ENCODE measurements around the gene PPM1N. TPM values are rescaled to one million over a fixed set of nuclear protein-coding genes. Genes with fewer than 3 reads are reported as not detected.

The PPM1N gene
- total RNA-seq, 1 experiment from 2014 or later, result 1.2 TPM

GRCh38 chr19:45475537-45476291 lies 22.5 kb upstream of the PPM1N start:
- DNase-seq, result peak in 1 of 2 experiments; percentile 31
- Histone ChIP-seq H3K36me3 (ENCODE audit: control insufficient read depth, insufficient read depth, low read length) (no peaks in the 10 kb centered on the region), H3K4me1 (0 out of 2 replicates have a peak, but pooled peaks cover 4% of the 10 kb centered on the region), H3K4me3 (ENCODE audit: low read depth, low read length) (no peak overlapping the region), H3K9me3 (no peaks in the 10 kb centered on the region), H3K27me3 (replicated peaks; ENCODE audit: control insufficient read depth, insufficient read depth, low read length) (no peaks in the 10 kb centered on the region)
- Mint-ChIP-seq H3K4me1 (ENCODE audit: low read depth, unreplicated experiment) (peaks cover 13% of the 10 kb centered on the region), H3K27ac (ENCODE audit: unreplicated experiment) (no peak overlapping the region), H3K27me3 (ENCODE audit: insufficient read depth, unreplicated experiment) (peaks cover 2% of the 10 kb centered on the region), H3K9me3 (ENCODE audit: unreplicated experiment) (no peaks in the 10 kb centered on the region), H3K4me3 (ENCODE audit: unreplicated experiment) (no peak overlapping the region), H3K36me3 (ENCODE audit: insufficient read depth, unreplicated experiment) (peaks cover 24% of the 10 kb centered on the region)
- no peak for TF ChIP-seq CTCF (IDR thresholded peaks at IDR 0.05; ENCODE audit: insufficient read depth in 1 of 2, low read depth in 1 of 2, low read length in 1 of 2, severe bottlenecking in 1 of 2, unreplicated experiment in 1 of 2)
- POLR2A ChIA-PET, result no interaction called here
- no TSS peak for BruUV-seq (replicated peaks)
- CTCF ChIA-PET, result interaction anchor here (0.9 to 1.3 kb wide), 3 partner anchors 8 to 36 kb away, joined by 4 to 7 read pairs (median 5); partner anchors contain the start of gene FOSB
- intact Hi-C loops (cut with micrococcal nuclease; ENCODE audit: unreplicated experiment), result no loop called here

GRCh38 chr19:45476304-45476703 lies 21.9 kb upstream of the PPM1N start:
- Histone ChIP-seq H3K4me3 (ENCODE audit: low read depth, low read length) (no peak overlapping the region), H3K36me3 (ENCODE audit: control insufficient read depth, insufficient read depth, low read length) (no peaks in the 10 kb centered on the region), H3K9me3 (no peaks in the 10 kb centered on the region), H3K27me3 (replicated peaks; ENCODE audit: control insufficient read depth, insufficient read depth, low read length) (no peaks in the 10 kb centered on the region), H3K4me1 (0 out of 2 replicates have a peak, but pooled peaks cover 4% of the 10 kb centered on the region)
- Mint-ChIP-seq H3K27ac (ENCODE audit: unreplicated experiment) (no peak overlapping the region), H3K9me3 (ENCODE audit: unreplicated experiment) (no peaks in the 10 kb centered on the region), H3K27me3 (ENCODE audit: insufficient read depth, unreplicated experiment) (peaks cover 2% of the 10 kb centered on the region), H3K4me1 (ENCODE audit: low read depth, unreplicated experiment) (peaks cover 13% of the 10 kb centered on the region), H3K4me3 (ENCODE audit: unreplicated experiment) (no peak overlapping the region), H3K36me3 (ENCODE audit: insufficient read depth, unreplicated experiment) (peaks cover 24% of the 10 kb centered on the region)
- ChIA-PET POLR2A (no interaction called here), CTCF (interaction anchor here (1.3 to 1.7 kb wide), 2 partner anchors 9 to 36 kb away, joined by 7 to 15 read pairs; no protein-coding TSS in a partner anchor)
- intact Hi-C loops (cut with micrococcal nuclease; ENCODE audit: unreplicated experiment), result no loop called here
- BruUV-seq (replicated peaks), result no TSS peak
- peak in 1 of 2 experiments; percentile 29 for DNase-seq
- TF ChIP-seq CTCF (IDR thresholded peaks at IDR 0.05; ENCODE audit: insufficient read depth in 1 of 2, low read depth in 1 of 2, low read length in 1 of 2, severe bottlenecking in 1 of 2, unreplicated experiment in 1 of 2), result no peak

- H3K4me1 Mint-ChIP-seq (ENCODE audit: low read depth, unreplicated experiment), result peaks cover 13% of the 10 kb centered on the region
- ChIA-PET POLR2A (interaction anchor here (2.1 kb wide), 1 partner anchor 8 kb away, joined by 28 read pairs; no protein-coding TSS in a partner anchor), CTCF (interaction anchor here (0.6 to 2.6 kb wide), 5 partner anchors 9 to 43 kb away, joined by 3 to 80 read pairs (median 6); partner anchors contain the start of gene FOSB)
Observed at GRCh38 chr19:45477186-45477585, 21.1 kb upstream of the PPM1N start.

More at GRCh38 chr19:45477186-45477585, 21.1 kb upstream of the PPM1N start:
- no peak for DNase-seq
- Mint-ChIP-seq H3K4me3 (ENCODE audit: unreplicated experiment) (peak overlapping the region; percentile 53), H3K27ac (ENCODE audit: unreplicated experiment) (no peak overlapping the region), H3K36me3 (ENCODE audit: insufficient read depth, unreplicated experiment) (peaks cover 24% of the 10 kb centered on the region), H3K27me3 (ENCODE audit: insufficient read depth, unreplicated experiment) (peaks cover 2% of the 10 kb centered on the region), H3K9me3 (ENCODE audit: unreplicated experiment) (no peaks in the 10 kb centered on the region)
- intact Hi-C loops (cut with micrococcal nuclease; ENCODE audit: unreplicated experiment), result no loop called here
- no peak overlapping the region for H3K4me3 ChIP-seq (ENCODE audit: low read depth, low read length)
- H3K9me3 ChIP-seq, result no peaks in the 10 kb centered on the region
- H3K4me1 ChIP-seq, result 0 out of 2 replicates have a peak, but pooled peaks cover 4% of the 10 kb centered on the region
- no peaks in the 10 kb centered on the region for H3K27me3 ChIP-seq (replicated peaks; ENCODE audit: control insufficient read depth, insufficient read depth, low read length)
- no peak for TF ChIP-seq CTCF (IDR thresholded peaks at IDR 0.05; ENCODE audit: insufficient read depth in 1 of 2, low read depth in 1 of 2, low read length in 1 of 2, severe bottlenecking in 1 of 2, unreplicated experiment in 1 of 2)
- BruUV-seq (replicated peaks), result no TSS peak
- no peaks in the 10 kb centered on the region for H3K36me3 ChIP-seq (ENCODE audit: control insufficient read depth, insufficient read depth, low read length)
